ENCODE data around the gene SLC5A2. TPM values are rescaled to one million over a fixed set of nuclear protein-coding genes. Genes with fewer than 3 reads are reported as not detected.
A peak's percentile ranks its signal among the peaks of the same experiment; 100 is the strongest.
"Not testable (repeated sequence)": the region's sequence is repeated elsewhere in the genome, so short reads cannot be mapped to it uniquely, and the experiment has no call there.

The SLC5A2 gene
- total RNA-seq, 1 donor from 2014 or later: 0.62 TPM

GRCh38 chr16:31498493-31498892, 15.6 kb downstream of the SLC5A2 start:
- no peak for DNase-seq

- DNase-seq: no peak
These were observed 17.0 kb downstream of the SLC5A2 start for GRCh38 chr16:31499928-31500327.

- DNase-seq: no peak
These were observed 18.5 kb downstream of the SLC5A2 start for GRCh38 chr16:31501226-31501965.

GRCh38 chr16:31501966-31502348, 19.0 kb downstream of the SLC5A2 start:
- no peak for DNase-seq

GRCh38 chr16:31502981-31503380, 20.1 kb downstream of the SLC5A2 start:
- DNase-seq: no peak

- not testable (repeated sequence) for DNase-seq
These were observed 20.6 kb downstream of the SLC5A2 start for GRCh38 chr16:31503555-31503954.

GRCh38 chr16:31504159-31504558, 21.2 kb downstream of the SLC5A2 start:
- DNase-seq: no peak

GRCh38 chr16:31505483-31505882, 22.6 kb downstream of the SLC5A2 start:
- no peak for DNase-seq

GRCh38 chr16:31507617-31507928, 24.6 kb downstream of the SLC5A2 start:
- DNase-seq: no peak

GRCh38 chr16:31507929-31508705, 25.2 kb downstream of the SLC5A2 start, which contains the start of gene RUSF1:
RUSF1 (minus strand) TSS chr16:31508391; CDS start chr16:31508373, 18 bp downstream.
- DNase-seq: peak; percentile 86

GRCh38 chr16:31508706-31509195, 25.8 kb downstream of the SLC5A2 start:
- no peak for DNase-seq

GRCh38 chr16:31513126-31513525, 30.2 kb downstream of the SLC5A2 start:
- DNase-seq: no peak

GRCh38 chr16:31513884-31514283, 31.0 kb downstream of the SLC5A2 start:
- DNase-seq: no peak

GRCh38 chr16:31517800-31518402, 35.0 kb downstream of the SLC5A2 start:
- DNase-seq: no peak

- DNase-seq: no peak
These were observed 37.0 kb downstream of the SLC5A2 start for GRCh38 chr16:31519759-31520431.

- DNase-seq: no peak
These were observed 38.4 kb downstream of the SLC5A2 start for GRCh38 chr16:31521368-31521767.

GRCh38 chr16:31522071-31522470, 39.1 kb downstream of the SLC5A2 start:
- DNase-seq: no peak

- DNase-seq: not testable (repeated sequence)
These were observed 40.8 kb downstream of the SLC5A2 start for GRCh38 chr16:31523768-31524167.

GRCh38 chr16:31525113-31525512, 42.2 kb downstream of the SLC5A2 start:
- DNase-seq: no peak

- no peak for DNase-seq
These were observed 44.9 kb downstream of the SLC5A2 start, which contains the start of gene AHSP for GRCh38 chr16:31527734-31528274. AHSP (plus strand) TSS chr16:31527900; CDS start chr16:31528140, 240 bp downstream.

- no peak for DNase-seq
These were observed 45.7 kb downstream of the SLC5A2 start for GRCh38 chr16:31528523-31529107.

Data from occipital lobe (tissue), 2 donors.